MCF 10A (cell line): ENCODE data around the gene GALNT1. TPM values are rescaled to one million over a fixed set of nuclear protein-coding genes. Genes with fewer than 3 reads are reported as not detected.

ENCODE experiments used
- BruUV-seq: library from RNA; stranded (reverse); fragments of 400-500 nt; replicated peaks from 2 replicates; lab custom pipeline; 2021; lab: Mats Ljungman, UMichigan
- CTCF ChIA-PET: fragments of 300-600 bp; sonication (Branson Sonifier 250); formaldehyde crosslinking; extraction: SDS; loops from one replicate; lab custom pipeline; 2021; ENCODE audit warnings: antibody characterized with exemption, inconsistent platforms; lab: Yijun Ruan, JAX
- POLR2A ChIA-PET: fragments of 300-600, 350-650 bp; sonication (Branson Sonifier 250); formaldehyde crosslinking; extraction: SDS; loops from one replicate; lab custom pipeline; 2020; ENCODE audit warnings: antibody characterized with exemption, inconsistent platforms; lab: Yijun Ruan, JAX
- DNase-seq: peaks from one replicate; pipeline ENCODE4 v3.0.0-alpha.2; 2018; ENCODE audit not compliant: unreplicated experiment
- H3K27ac Mint-ChIP-seq: one replicate; pipeline ENCODE4 v1.8.0; 2022; ENCODE audit warnings: mild to moderate bottlenecking, low read depth, mixed read lengths; ENCODE audit not compliant: unreplicated experiment
- H3K27me3 Mint-ChIP-seq: one replicate; pipeline ENCODE4 v1.8.0; 2022; ENCODE audit warnings: mixed read lengths; ENCODE audit not compliant: insufficient read depth, unreplicated experiment
- H3K36me3 Mint-ChIP-seq: one replicate; pipeline ENCODE4 v1.8.0; 2022; ENCODE audit warnings: mild to moderate bottlenecking, moderate library complexity, mixed read lengths; ENCODE audit not compliant: insufficient read depth, unreplicated experiment
- H3K4me1 Mint-ChIP-seq: one replicate; pipeline ENCODE4 v1.8.0; 2022; ENCODE audit warnings: mixed read lengths; ENCODE audit not compliant: insufficient read depth, unreplicated experiment
- H3K4me3 Mint-ChIP-seq: one replicate; pipeline ENCODE4 v1.8.0; 2022; ENCODE audit warnings: mild to moderate bottlenecking, moderate library complexity, mixed read lengths; ENCODE audit not compliant: unreplicated experiment
- H3K9me3 Mint-ChIP-seq: one replicate; pipeline ENCODE4 v1.8.0; 2022; ENCODE audit warnings: mixed read lengths; ENCODE audit not compliant: unreplicated experiment
- CTCF ChIP-seq: fragments of 200-600 bp; IDR thresholded peaks from one replicate; pipeline ENCODE4 v1.8.0; 2022; ENCODE audit warnings: antibody characterized with exemption, mild to moderate bottlenecking; ENCODE audit not compliant: unreplicated experiment
- intact Hi-C: fragments of 100-400 bp; cut with micrococcal nuclease; formaldehyde crosslinking; loops from 2 replicates; pipeline ENCODE4 v1.14.1; 2022
- total RNA-seq: library from RNA; stranded (reverse); gene quantifications from 2 replicates; pipeline ENCODE4 v1.2.3, GENCODE V29; 2022

Gene GALNT1
- total RNA-seq, 1 experiment from 2014 or later, result 71.0 TPM

GRCh38 chr18:35611518-35611917 is 30.0 kb downstream of the GALNT1 start:
- ChIA-PET CTCF (interaction anchor here (0.6 to 1.0 kb wide), 3 partner anchors 203 to 1076 kb away, joined by 3 to 6 read pairs (median 3); no protein-coding TSS in a partner anchor), POLR2A (interaction anchor here (0.8 to 3.8 kb wide), 4 partner anchors 9 to 155 kb away, joined by 3 to 12 read pairs (median 4); partner anchors contain the start of gene GALNT1)
- Mint-ChIP-seq H3K27ac (no peak overlapping the region), H3K27me3 (no peaks in the 10 kb centered on the region), H3K9me3 (no peaks in the 10 kb centered on the region), H3K4me3 (no peak overlapping the region), H3K4me1 (peaks cover 19% of the 10 kb centered on the region), H3K36me3 (peaks cover 7% of the 10 kb centered on the region)
- DNase-seq, result no peak
- TF ChIP-seq CTCF, result no peak
- BruUV-seq, result no TSS peak
- intact Hi-C loops, result no loop called here

GRCh38 chr18:35616074-35616473 is 34.5 kb downstream of the GALNT1 start:
- BruUV-seq, result no TSS peak
- H3K36me3 Mint-ChIP-seq, result no peaks in the 10 kb centered on the region
- TF ChIP-seq CTCF, result no peak
- H3K4me1 Mint-ChIP-seq, result peaks cover 24% of the 10 kb centered on the region
- CTCF ChIA-PET, result interaction anchor here (0.7 to 1.4 kb wide), 4 partner anchors 37 to 335 kb away, joined by 3 read pairs; no protein-coding TSS in a partner anchor
- H3K4me3 Mint-ChIP-seq, result no peak overlapping the region
- intact Hi-C loops, result loop anchor here (2.0 kb wide), 1 partner anchor 207 kb away; no protein-coding TSS in a partner anchor
- no peaks in the 10 kb centered on the region for H3K9me3 Mint-ChIP-seq
- POLR2A ChIA-PET, result interaction anchor here (1.0 to 5.1 kb wide), 11 partner anchors 9 to 203 kb away, joined by 3 to 55 read pairs (median 6); partner anchors contain the start of genes GALNT1 and INO80C
- H3K27ac Mint-ChIP-seq, result peak overlapping the region; percentile 57
- DNase-seq, result peak; percentile 35
- H3K27me3 Mint-ChIP-seq, result no peaks in the 10 kb centered on the region

GRCh38 chr18:35616664-35617423 is 35.3 kb downstream of the GALNT1 start:
- intact Hi-C loops, result loop anchor here (1.0 to 2.0 kb wide), 2 partner anchors 120 to 208 kb away; partner anchors contain the start of gene INO80C
- Mint-ChIP-seq H3K27ac (no peak overlapping the region), H3K27me3 (no peaks in the 10 kb centered on the region), H3K4me3 (no peak overlapping the region), H3K4me1 (peaks cover 24% of the 10 kb centered on the region), H3K36me3 (no peaks in the 10 kb centered on the region), H3K9me3 (no peaks in the 10 kb centered on the region)
- ChIA-PET CTCF (interaction anchor here (0.5 to 1.4 kb wide), 6 partner anchors 27 to 334 kb away, joined by 3 read pairs; no protein-coding TSS in a partner anchor), POLR2A (interaction anchor here (0.6 to 5.1 kb wide), 14 partner anchors 8 to 204 kb away, joined by 3 to 55 read pairs (median 6); partner anchors contain the start of genes GALNT1 and INO80C)
- peak; percentile 89 for DNase-seq
- BruUV-seq, result TSS peak; percentile 89
- no peak for TF ChIP-seq CTCF

- H3K36me3 Mint-ChIP-seq, result no peaks in the 10 kb centered on the region
- ChIA-PET CTCF (interaction anchor here (0.7 kb wide), 1 partner anchor 91 kb away, joined by 3 read pairs; no protein-coding TSS in a partner anchor), POLR2A (interaction anchor here (0.6 to 5.1 kb wide), 7 partner anchors 9 to 274 kb away, joined by 3 to 55 read pairs (median 8); partner anchors contain the start of genes GALNT1, INO80C and ZNF24)
- H3K27ac Mint-ChIP-seq, result no peak overlapping the region
- no peak for DNase-seq
- peaks cover 24% of the 10 kb centered on the region for H3K4me1 Mint-ChIP-seq
- no peak for TF ChIP-seq CTCF
- no TSS peak for BruUV-seq
- no peaks in the 10 kb centered on the region for H3K27me3 Mint-ChIP-seq
- H3K4me3 Mint-ChIP-seq, result no peak overlapping the region
- intact Hi-C loops, result loop anchor here (1.0 to 2.0 kb wide), 2 partner anchors 121 to 209 kb away; partner anchors contain the start of gene INO80C
- no peaks in the 10 kb centered on the region for H3K9me3 Mint-ChIP-seq
Measured at GRCh38 chr18:35617865-35618264, 36.3 kb downstream of the GALNT1 start.
